Endothelial cell of umbilical vein (primary cell): ENCODE measurements around the gene TAOK2. TPM values are rescaled to one million over a fixed set of nuclear protein-coding genes. Genes with fewer than 3 reads are reported as not detected.

Experiments used
- BruUV-seq: library from RNA; stranded (reverse); fragments of 400-500 nt; replicated peaks from 2 replicates; lab custom pipeline; 2021; lab: Mats Ljungman, UMichigan
- CTCF ChIA-PET: fragments of 300-600, 350-600 bp; sonication (Branson Sonifier 250); formaldehyde crosslinking; loops from one replicate; lab custom pipeline; 2021; ENCODE audit warnings: antibody characterized with exemption, inconsistent platforms; lab: Charles Lee
- POLR2A ChIA-PET: fragments of 300-600, 350-600 bp; sonication (Branson Sonifier 250); formaldehyde crosslinking; loops from one replicate; lab custom pipeline; 2021; ENCODE audit warnings: antibody characterized with exemption, inconsistent platforms; lab: Charles Lee
- DNase-seq: peaks from one replicate; pipeline ENCODE4 v3.0.0-alpha.2; 2011; ENCODE audit warnings: low read depth, low spot score
- FAIRE-seq: peaks from 2 replicates; lab custom pipeline; 2011; peaks lifted over from hg19 to GRCh38; lab: Jason Lieb, UNC
- H2AFZ ChIP-seq: 2 replicates; pipeline ENCODE4 v1.6.0; 2012; ENCODE audit warnings: low read depth, low read length, control low read depth, inconsistent platforms
- H3K27ac ChIP-seq: 2 replicates; pipeline ENCODE4 v1.5.1; 2011; ENCODE audit warnings: low read depth, mild to moderate bottlenecking, control low read depth, low read length, moderate library complexity; ENCODE audit not compliant: insufficient read depth
- H3K27me3 ChIP-seq, 2 experiments: 2 replicates each; pipeline versions ENCODE4 v1.6.0 to v1.6.1; 2011; ENCODE audit warnings: low read length in 2 of 2, mixed read lengths in 1 of 2; ENCODE audit not compliant: control insufficient read depth in 2 of 2, insufficient read depth in 2 of 2
- H3K36me3 ChIP-seq, 2 experiments: 2 replicates in 1 of 2; 3 replicates in 1 of 2; pipeline ENCODE4 v1.5.1; 2011; ENCODE audit warnings: low read length in 2 of 2, mild to moderate bottlenecking in 1 of 2, moderate library complexity in 1 of 2; ENCODE audit not compliant: control insufficient read depth in 2 of 2, insufficient read depth in 2 of 2; ENCODE audit errors: extremely low read depth in 1 of 2
- H3K4me1 ChIP-seq: 3 replicates; pipeline ENCODE4 v1.5.1; 2011; ENCODE audit warnings: mild to moderate bottlenecking, low read length; ENCODE audit not compliant: control insufficient read depth, insufficient read depth; ENCODE audit errors: extremely low read depth
- H3K4me2 ChIP-seq: 2 replicates; pipeline ENCODE4 v1.6.1; 2011; ENCODE audit warnings: low read length, control low read depth, mixed read lengths; ENCODE audit not compliant: insufficient read depth
- H3K4me3 ChIP-seq, 3 experiments: fragments of 200-600 bp in 1 of 3; sonication (generic), shearing (Covaris generic) in 1 of 3; replicated peaks in 1 of 3; 2 replicates each; pipeline ENCODE4 v1.5.1; 2011 to 2016; ENCODE audit warnings: control low read depth in 3 of 3, low read length in 3 of 3, mild to moderate bottlenecking in 2 of 3, inconsistent platforms in 1 of 3, low read depth in 1 of 3, moderate library complexity in 1 of 3; ENCODE audit not compliant: insufficient read depth in 1 of 3
- H3K79me2 ChIP-seq: 2 replicates; pipeline ENCODE4 v1.6.0; 2012; ENCODE audit warnings: low read length, inconsistent platforms; ENCODE audit not compliant: control insufficient read depth, insufficient read depth
- H3K9ac ChIP-seq: replicated peaks from 2 replicates; pipeline ENCODE3; 2011; ENCODE audit warnings: low read length, control low read depth; ENCODE audit not compliant: insufficient read depth; ENCODE audit errors: extremely low read depth
- H3K9me1 ChIP-seq: replicated peaks from 3 replicates; pipeline ENCODE4 v1.6.0; 2011; ENCODE audit warnings: mild to moderate bottlenecking, low read length; ENCODE audit not compliant: control insufficient read depth, insufficient read depth; ENCODE audit errors: extremely low read depth
- H3K9me3 ChIP-seq: replicated peaks from 2 replicates; pipeline ENCODE4 v1.5.1; 2012; ENCODE audit warnings: low read length, inconsistent platforms; ENCODE audit not compliant: control insufficient read depth, insufficient read depth
- H4K20me1 ChIP-seq: replicated peaks from 2 replicates; pipeline ENCODE3; 2011; ENCODE audit warnings: mild to moderate bottlenecking, low read length; ENCODE audit not compliant: control insufficient read depth, insufficient read depth; ENCODE audit errors: extremely low read depth
- EZH2 ChIP-seq: IDR thresholded peaks from 2 replicates; pipeline ENCODE4 v1.6.1; 2012; ENCODE audit warnings: borderline replicate concordance, low read depth, mild to moderate bottlenecking, moderate library complexity, low read length, inconsistent platforms; ENCODE audit not compliant: severe bottlenecking
- FOS ChIP-seq: IDR thresholded peaks from 2 replicates; pipeline ENCODE4 v1.6.1; 2011; ENCODE audit warnings: mild to moderate bottlenecking, low read length, moderate library complexity, borderline replicate concordance; ENCODE audit not compliant: insufficient read depth
- GATA2 ChIP-seq: IDR thresholded peaks from 2 replicates; pipeline ENCODE4 v1.7.0; 2011; ENCODE audit warnings: low read depth, mild to moderate bottlenecking, moderate library complexity, mixed read lengths, low read length; ENCODE audit not compliant: insufficient read length, insufficient read depth
- JUN ChIP-seq: IDR thresholded peaks from 2 replicates; pipeline ENCODE4 v1.6.1; 2011; ENCODE audit warnings: borderline replicate concordance, low read depth; ENCODE audit not compliant: insufficient read length, insufficient read depth
- MYC ChIP-seq: IDR thresholded peaks from one replicate; pipeline ENCODE4 v1.6.1; 2011; ENCODE audit warnings: mild to moderate bottlenecking, low read depth, low read length
- POLR2A ChIP-seq: IDR thresholded peaks from 2 replicates; pipeline ENCODE4 v1.6.1; 2012; ENCODE audit warnings: low read depth, mild to moderate bottlenecking, control low read depth, low read length
- POLR2AphosphoS5 ChIP-seq: IDR thresholded peaks from 2 replicates; pipeline ENCODE4 v1.6.1; 2012; ENCODE audit warnings: low read depth, mild to moderate bottlenecking, control low read depth, low read length, moderate library complexity; ENCODE audit not compliant: insufficient read depth
- dilution Hi-C: fragments of 300-500 bp; cut with MboI; formaldehyde crosslinking; loops from one replicate; pipeline ENCODE4 v1.15.0; 2019; ENCODE audit warnings: low sequenced_read_pairs; ENCODE audit not compliant: extremely low pct_ligation_motif_present
- intact Hi-C: fragments of 100-400 bp; cut with micrococcal nuclease; formaldehyde crosslinking; loops from one replicate; pipeline ENCODE4 v1.10.0; 2022
- polyA plus RNA-seq, 4 experiments: library from polyadenylated mRNA; depleted of rRNA in 3 of 4; stranded (reverse) in 3 of 4; unstranded in 1 of 4; fragments of >200 nt; gene quantifications; 2 replicates each; pipeline versions ENCODE4 v1.2.1 to v1.2.3, GENCODE V29; 2011 to 2012; ENCODE audit warnings: missing spikeins in 1 of 4
- total RNA-seq: library from RNA; stranded (reverse); gene quantifications from 2 replicates; pipeline ENCODE4 v1.2.3, GENCODE V29; 2021
- TF ChIP-seq, protein P1 (sequence below), 2 donors: IDR thresholded peaks; 1 replicate in 1 of 2; 2 replicates in 1 of 2; pipeline ENCODE4 v1.5.1; 2011; ENCODE audit warnings: low read length in 2 of 2, mild to moderate bottlenecking in 2 of 2, moderate library complexity in 2 of 2, control low read depth in 1 of 2, inconsistent platforms in 1 of 2, low read depth in 1 of 2; ENCODE audit not compliant: insufficient read depth in 1 of 2; ENCODE audit errors: extremely low read depth in 1 of 2
- TF ChIP-seq, protein P2 (sequence below): IDR thresholded peaks from 2 replicates; pipeline ENCODE4 v1.6.1; 2011; ENCODE audit not compliant: insufficient read depth, insufficient read length

Gene TAOK2
- total and polyA plus RNA-seq, 2 donors (not counting 3 experiments of a cell fraction or from before 2014, with no cell fraction given): 52.8 to 114 TPM

DNA sequence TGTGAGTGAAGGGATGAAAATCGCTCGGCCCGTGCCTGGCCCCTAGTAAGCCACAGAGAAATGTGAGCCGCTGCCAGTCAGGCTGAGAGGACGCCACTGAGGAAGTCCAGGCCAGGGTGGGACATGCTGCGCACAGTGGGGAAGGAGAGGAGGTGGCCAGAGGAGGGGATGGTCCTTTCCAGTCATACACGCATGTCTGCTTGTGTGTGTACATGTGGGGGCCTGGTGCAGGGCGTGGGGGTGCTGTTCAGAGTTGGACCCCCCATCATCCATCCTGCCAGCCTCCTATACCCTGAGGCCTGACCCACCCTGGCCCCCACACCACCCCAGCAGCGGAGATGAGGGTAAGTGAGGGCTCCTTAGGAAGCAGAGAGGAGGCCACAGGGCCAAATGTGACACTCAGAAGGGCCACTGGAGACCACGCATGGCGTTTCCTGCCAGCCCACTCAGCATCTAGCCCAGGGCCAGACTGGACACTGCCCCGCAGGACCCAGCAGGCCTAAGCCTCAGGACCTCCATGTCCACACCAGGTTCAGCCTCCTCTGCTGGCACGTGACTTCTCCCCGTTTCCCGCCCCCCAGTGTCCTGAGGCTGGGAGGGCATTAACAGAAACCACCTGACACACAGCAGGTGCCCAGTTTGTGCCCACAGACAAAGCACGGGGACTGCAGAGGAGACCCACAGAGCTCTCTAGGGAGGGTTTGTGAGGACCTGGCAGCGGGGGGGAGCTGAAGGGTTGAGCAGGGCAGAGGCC is 30.2 kb downstream of the TAOK2 start:
- no peaks in the 10 kb centered on the region for H3K79me2 ChIP-seq
- no peaks in the 10 kb centered on the region for H3K27me3 ChIP-seq
- H3K4me3 ChIP-seq: no peak overlapping the region
- peaks cover 0 to 7% of the 10 kb centered on the region in 2 experiments for H3K36me3 ChIP-seq
- no peak overlapping the region for H3K9ac ChIP-seq
- no peak overlapping the region for H2AFZ ChIP-seq
- ChIA-PET POLR2A (interaction anchor here (0.5 kb wide), 1 partner anchor 1034 kb away, joined by 3 read pairs; no protein-coding TSS in a partner anchor), CTCF (interaction anchor here (1.1 to 3.8 kb wide), 5 partner anchors 14 to 304 kb away, joined by 3 to 26 read pairs (median 17); no protein-coding TSS in a partner anchor)
- dilution Hi-C loops: no loop called here
- H3K4me2 ChIP-seq: no peak overlapping the region
- FAIRE-seq (no peak), DNase-seq (no peak)
- H3K9me1 ChIP-seq: no peaks in the 10 kb centered on the region
- TF ChIP-seq JUN: no peak
- TF ChIP-seq, protein P1, sequence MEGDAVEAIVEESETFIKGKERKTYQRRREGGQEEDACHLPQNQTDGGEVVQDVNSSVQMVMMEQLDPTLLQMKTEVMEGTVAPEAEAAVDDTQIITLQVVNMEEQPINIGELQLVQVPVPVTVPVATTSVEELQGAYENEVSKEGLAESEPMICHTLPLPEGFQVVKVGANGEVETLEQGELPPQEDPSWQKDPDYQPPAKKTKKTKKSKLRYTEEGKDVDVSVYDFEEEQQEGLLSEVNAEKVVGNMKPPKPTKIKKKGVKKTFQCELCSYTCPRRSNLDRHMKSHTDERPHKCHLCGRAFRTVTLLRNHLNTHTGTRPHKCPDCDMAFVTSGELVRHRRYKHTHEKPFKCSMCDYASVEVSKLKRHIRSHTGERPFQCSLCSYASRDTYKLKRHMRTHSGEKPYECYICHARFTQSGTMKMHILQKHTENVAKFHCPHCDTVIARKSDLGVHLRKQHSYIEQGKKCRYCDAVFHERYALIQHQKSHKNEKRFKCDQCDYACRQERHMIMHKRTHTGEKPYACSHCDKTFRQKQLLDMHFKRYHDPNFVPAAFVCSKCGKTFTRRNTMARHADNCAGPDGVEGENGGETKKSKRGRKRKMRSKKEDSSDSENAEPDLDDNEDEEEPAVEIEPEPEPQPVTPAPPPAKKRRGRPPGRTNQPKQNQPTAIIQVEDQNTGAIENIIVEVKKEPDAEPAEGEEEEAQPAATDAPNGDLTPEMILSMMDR (IDR thresholded peaks at IDR 0.05; ENCODE audit: extremely low read depth in 1 of 2, insufficient read depth in 1 of 2, low read depth in 1 of 2, low read length in 2 of 2): no peak
- no peak for TF ChIP-seq EZH2
- BruUV-seq: no TSS peak
- no peaks in the 10 kb centered on the region for H4K20me1 ChIP-seq
- H3K4me1 ChIP-seq: no peaks in the 10 kb centered on the region
- H3K9me3 ChIP-seq: no peaks in the 10 kb centered on the region
- H3K27ac ChIP-seq: no peak overlapping the region
- intact Hi-C loops: no loop called here

DNA sequence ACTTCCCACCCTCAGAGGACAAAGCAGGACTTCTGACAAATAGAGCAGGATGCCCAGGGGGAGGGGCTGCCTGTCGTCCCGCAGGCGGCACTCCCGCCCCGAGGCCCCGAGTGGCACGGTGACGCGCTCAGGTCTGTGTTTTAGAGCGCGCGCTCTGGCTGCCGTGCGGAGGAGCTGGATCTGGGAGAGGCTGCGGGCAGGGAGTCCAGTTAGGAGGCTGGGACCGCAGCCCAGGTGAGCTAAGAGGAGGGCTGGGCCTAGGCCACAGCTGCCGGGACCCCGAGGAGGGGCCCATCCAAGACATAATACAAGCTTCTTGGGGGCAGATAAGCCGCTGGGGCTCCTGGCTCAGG is 30.7 kb downstream of the TAOK2 start:
- ChIA-PET CTCF (interaction anchor here (2.4 to 3.8 kb wide), 4 partner anchors 14 to 304 kb away, joined by 10 to 26 read pairs (median 20); no protein-coding TSS in a partner anchor), POLR2A (no interaction called here)
- Histone ChIP-seq H3K36me3 (peaks cover 0 to 7% of the 10 kb centered on the region in 2 experiments), H3K27me3 (peaks cover under 1 to 2% of the 10 kb centered on the region in 2 experiments), H4K20me1 (no peaks in the 10 kb centered on the region), H2AFZ (no peak overlapping the region), H3K79me2 (no peaks in the 10 kb centered on the region), H3K4me1 (no peaks in the 10 kb centered on the region), H3K4me3 (no peak overlapping the region), H3K9me3 (no peaks in the 10 kb centered on the region), H3K9ac (no peak overlapping the region), H3K9me1 (no peaks in the 10 kb centered on the region), H3K27ac (no peak overlapping the region), H3K4me2 (no peak overlapping the region)
- dilution Hi-C loops (no loop called here), intact Hi-C loops (no loop called here)
- no TSS peak for BruUV-seq
- TF ChIP-seq POLR2A (no peak), MYC (no peak), GATA2 (no peak), FOS (no peak), POLR2AphosphoS5 (no peak), EZH2 (no peak), JUN (no peak)
- TF ChIP-seq, protein P1 (IDR thresholded peaks at IDR 0.05; ENCODE audit: extremely low read depth in 1 of 2, insufficient read depth in 1 of 2, low read depth in 1 of 2, low read length in 2 of 2): no peak
- TF ChIP-seq, protein P2, sequence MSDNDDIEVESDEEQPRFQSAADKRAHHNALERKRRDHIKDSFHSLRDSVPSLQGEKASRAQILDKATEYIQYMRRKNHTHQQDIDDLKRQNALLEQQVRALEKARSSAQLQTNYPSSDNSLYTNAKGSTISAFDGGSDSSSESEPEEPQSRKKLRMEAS: no peak
- DNase-seq: no peak
- FAIRE-seq: no peak
